Heart left ventricle (tissue), 13 donors: ENCODE data around the gene SPA17.

Experiments
- POLR2A ChIP-seq, 2 donors: fragments of 450-650 bp; IDR thresholded peaks; one replicate each; pipeline ENCODE4 v1.6.1; 2017; ENCODE audit warnings: antibody characterized with exemption in 2 of 2, mild to moderate bottlenecking in 2 of 2, moderate library complexity in 2 of 2
- TF ChIP-seq, protein P1 (sequence below), 12 donors: fragments of 200-600 bp; sonication (generic) in 4 of 12; IDR thresholded peaks; one replicate each; pipeline versions ENCODE4 v1.5.0 to v1.8.0; 2018 to 2022; ENCODE audit warnings: antibody characterized with exemption in 12 of 12, mild to moderate bottlenecking in 5 of 12
- donor health status: ischemic (EF 13 %, LVEDD 7.1; RV severe dilation, severe dysfunction).
- donor health status: DM: no; HTN: yes; CAD: no.
- donor health status: DM: no; HTN: no; CAD: no.
- donor health status: ischemic (EF 25% LVEDD 6.9; RV normal size, moderate dysfunction).
- donor health status: ischemic (EF 25% LVEDD 5.7; RV mildly dilated, moderate dysfunction).
- donor health status: ischemic (EF 35%, LVEDD 5.7; RV mildly dilated, moderate dysfunction).
- donor health status: nonischemic (EF 11% LVEDD 7.7; RV severe dilation, severe dysfunction).
- donor health status: DM: yes; HTN: yes; CAD: no.
- donor health status: PGD.
- donor health status: ischemic (EF 29% LVEDD 5.4; RV normal size, mild dysfunction).
- donor health status: nonischemic (EF 23%, LVEDD 6.1; RV moderate dilation, normal function).

- TF ChIP-seq POLR2A (IDR thresholded peaks at IDR 0.05), result no peak
- TF ChIP-seq, protein P1, sequence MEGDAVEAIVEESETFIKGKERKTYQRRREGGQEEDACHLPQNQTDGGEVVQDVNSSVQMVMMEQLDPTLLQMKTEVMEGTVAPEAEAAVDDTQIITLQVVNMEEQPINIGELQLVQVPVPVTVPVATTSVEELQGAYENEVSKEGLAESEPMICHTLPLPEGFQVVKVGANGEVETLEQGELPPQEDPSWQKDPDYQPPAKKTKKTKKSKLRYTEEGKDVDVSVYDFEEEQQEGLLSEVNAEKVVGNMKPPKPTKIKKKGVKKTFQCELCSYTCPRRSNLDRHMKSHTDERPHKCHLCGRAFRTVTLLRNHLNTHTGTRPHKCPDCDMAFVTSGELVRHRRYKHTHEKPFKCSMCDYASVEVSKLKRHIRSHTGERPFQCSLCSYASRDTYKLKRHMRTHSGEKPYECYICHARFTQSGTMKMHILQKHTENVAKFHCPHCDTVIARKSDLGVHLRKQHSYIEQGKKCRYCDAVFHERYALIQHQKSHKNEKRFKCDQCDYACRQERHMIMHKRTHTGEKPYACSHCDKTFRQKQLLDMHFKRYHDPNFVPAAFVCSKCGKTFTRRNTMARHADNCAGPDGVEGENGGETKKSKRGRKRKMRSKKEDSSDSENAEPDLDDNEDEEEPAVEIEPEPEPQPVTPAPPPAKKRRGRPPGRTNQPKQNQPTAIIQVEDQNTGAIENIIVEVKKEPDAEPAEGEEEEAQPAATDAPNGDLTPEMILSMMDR (IDR thresholded peaks at IDR 0.05), result no peak
Measured at GRCh38 chr11:124717786-124718651, 44.3 kb downstream of the SPA17 start.
